Keratinocyte (primary cell): ENCODE data around the gene TMCO6.

Experiments used
- EZH2 ChIP-seq: IDR thresholded peaks from one replicate; pipeline ENCODE4 v1.6.1; 2012; ENCODE audit warnings: inconsistent platforms, mild to moderate bottlenecking, low read length, moderate library complexity
- TF ChIP-seq, protein P1 (sequence below), 3 experiments: IDR thresholded peaks in 1 of 3; conservative IDR thresholded peaks in 1 of 3; optimal IDR thresholded peaks in 1 of 3; 2 replicates in 2 of 3; 3 replicates in 1 of 3; pipeline versions ENCODE3 to v1.5.1; 2011; ENCODE audit warnings: low read length in 3 of 3, mild to moderate bottlenecking in 3 of 3, moderate library complexity in 2 of 3, control low read depth in 1 of 3, inconsistent platforms in 1 of 3; ENCODE audit not compliant: insufficient read depth in 2 of 3; ENCODE audit errors: extremely low read depth in 1 of 3

DNA sequence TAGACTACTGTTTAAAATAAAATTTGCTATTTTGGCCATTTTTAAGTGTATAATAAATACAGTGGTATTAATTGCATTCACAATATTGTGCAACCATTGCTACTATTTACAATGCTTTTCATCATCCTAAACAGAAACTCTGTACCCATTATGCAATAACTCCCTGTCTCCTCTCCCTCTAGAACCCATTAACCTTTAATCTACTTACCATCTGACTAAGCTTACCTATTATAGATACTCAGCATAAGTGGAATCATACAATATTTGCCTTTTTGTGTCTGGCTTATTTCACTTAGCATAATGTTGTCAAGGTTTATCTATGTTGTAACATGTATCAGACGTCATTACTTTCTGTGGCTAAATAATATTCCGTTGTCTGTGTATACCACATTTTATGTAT is 32.2 kb upstream of the TMCO6 start:
- TF ChIP-seq, protein P1, sequence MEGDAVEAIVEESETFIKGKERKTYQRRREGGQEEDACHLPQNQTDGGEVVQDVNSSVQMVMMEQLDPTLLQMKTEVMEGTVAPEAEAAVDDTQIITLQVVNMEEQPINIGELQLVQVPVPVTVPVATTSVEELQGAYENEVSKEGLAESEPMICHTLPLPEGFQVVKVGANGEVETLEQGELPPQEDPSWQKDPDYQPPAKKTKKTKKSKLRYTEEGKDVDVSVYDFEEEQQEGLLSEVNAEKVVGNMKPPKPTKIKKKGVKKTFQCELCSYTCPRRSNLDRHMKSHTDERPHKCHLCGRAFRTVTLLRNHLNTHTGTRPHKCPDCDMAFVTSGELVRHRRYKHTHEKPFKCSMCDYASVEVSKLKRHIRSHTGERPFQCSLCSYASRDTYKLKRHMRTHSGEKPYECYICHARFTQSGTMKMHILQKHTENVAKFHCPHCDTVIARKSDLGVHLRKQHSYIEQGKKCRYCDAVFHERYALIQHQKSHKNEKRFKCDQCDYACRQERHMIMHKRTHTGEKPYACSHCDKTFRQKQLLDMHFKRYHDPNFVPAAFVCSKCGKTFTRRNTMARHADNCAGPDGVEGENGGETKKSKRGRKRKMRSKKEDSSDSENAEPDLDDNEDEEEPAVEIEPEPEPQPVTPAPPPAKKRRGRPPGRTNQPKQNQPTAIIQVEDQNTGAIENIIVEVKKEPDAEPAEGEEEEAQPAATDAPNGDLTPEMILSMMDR (optimal IDR thresholded peaks at IDR 0.05 in 1 of 3, IDR thresholded peaks at IDR 0.05 in 1 of 3, conservative IDR thresholded peaks at IDR 0.05 in 1 of 3; ENCODE audit: extremely low read depth in 1 of 3, insufficient read depth in 2 of 3, low read length in 3 of 3): no peak
- no peak for TF ChIP-seq EZH2
